Measurements from ENCODE around the gene ITGA1.
"Not testable (repeated sequence)": the region's sequence is repeated elsewhere in the genome, so short reads cannot be mapped to it uniquely, and the experiment has no call there.

Gene ITGA1

DNA sequence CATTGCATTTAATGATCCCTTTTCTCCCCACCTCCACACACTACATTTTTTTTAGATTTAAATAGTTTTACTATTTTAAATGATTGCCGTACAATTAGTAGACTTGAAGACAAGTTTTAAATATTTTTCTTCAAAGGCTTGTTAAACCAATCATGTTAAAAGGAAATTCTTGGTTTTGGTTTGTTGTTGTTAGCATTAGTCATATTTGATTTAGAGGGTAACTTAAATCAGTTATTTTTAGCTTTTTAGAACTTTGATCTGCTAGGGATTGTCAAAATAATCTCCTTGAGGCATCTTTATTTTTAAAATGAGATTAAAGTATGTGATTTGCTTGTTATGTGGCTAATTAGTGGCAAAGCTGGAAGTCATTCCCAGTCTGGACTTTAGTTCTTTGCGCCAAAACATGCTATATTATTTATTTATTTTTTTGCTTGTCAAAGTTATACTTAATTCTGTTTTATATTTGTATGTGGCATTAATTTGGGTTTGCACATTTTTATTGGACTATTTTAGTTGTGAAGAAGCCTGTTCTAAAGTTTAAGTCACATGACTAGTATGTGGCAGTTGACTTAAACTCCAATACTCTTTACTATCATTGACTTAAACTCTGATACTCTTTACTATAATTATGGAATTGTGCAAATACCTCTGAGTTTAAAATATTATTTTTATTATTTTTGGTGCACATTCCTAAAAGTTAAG lies 14.7 kb downstream of the ITGA1 start:
- no peak for DNase-seq

- DNase-seq, result no peak
Measured at GRCh38 chr5:52802974-52803336, 15.2 kb downstream of the ITGA1 start.

GRCh38 chr5:52804387-52804791 lies 16.7 kb downstream of the ITGA1 start:
- no peak for DNase-seq

- no peak for DNase-seq
Measured at GRCh38 chr5:52804981-52805380, 17.3 kb downstream of the ITGA1 start.

DNA sequence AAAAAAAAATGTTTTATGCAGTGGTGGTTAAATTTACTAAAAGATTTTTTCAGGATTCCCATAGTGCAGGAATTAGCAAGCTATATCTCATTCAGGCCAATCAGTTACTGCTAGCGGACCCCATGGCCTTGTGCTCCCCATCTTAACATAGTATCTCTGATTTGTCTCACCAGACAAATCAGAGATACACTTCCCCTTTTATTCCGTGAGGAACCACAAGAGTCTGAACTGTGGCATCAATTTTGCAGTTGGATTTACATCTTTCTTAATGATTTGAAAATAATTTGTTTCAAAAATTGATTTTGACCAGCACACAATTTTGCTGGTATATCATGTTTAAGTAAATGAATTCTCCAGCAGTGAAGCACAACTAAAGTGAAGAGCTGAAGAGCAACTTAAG lies 17.9 kb downstream of the ITGA1 start:
- no peak for DNase-seq

GRCh38 chr5:52807037-52807436 lies 19.3 kb downstream of the ITGA1 start:
- no peak for DNase-seq

- DNase-seq, result no peak
Measured at GRCh38 chr5:52807723-52808122, 20.0 kb downstream of the ITGA1 start.

DNA sequence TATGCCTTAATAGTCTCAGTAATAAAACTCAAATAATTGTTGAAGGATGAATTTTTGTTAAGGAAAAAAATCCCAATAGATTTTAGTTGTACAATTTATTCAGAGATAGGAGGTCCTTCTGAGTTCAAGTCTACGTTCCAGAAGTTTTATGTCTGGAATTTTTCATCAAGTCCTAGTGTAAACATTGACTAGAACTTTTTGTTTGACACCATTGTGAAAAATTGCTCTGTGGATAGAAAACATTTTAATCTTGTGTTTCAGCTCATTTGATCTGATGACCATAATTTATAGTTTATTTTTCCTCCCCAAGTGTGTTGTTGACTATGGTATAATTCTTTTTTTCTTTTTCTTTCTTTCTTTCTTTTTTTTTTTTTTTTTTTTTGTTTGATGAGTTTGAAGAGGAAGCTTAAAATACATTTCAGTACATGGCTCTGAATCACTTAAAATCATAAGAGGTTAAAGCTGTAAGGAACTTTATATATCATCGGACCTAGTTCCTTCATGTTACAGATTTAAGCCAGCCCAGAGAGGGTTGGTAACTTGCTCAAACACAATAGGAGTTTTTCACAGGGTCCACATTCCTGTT lies 20.7 kb downstream of the ITGA1 start:
- DNase-seq, result no peak

DNA sequence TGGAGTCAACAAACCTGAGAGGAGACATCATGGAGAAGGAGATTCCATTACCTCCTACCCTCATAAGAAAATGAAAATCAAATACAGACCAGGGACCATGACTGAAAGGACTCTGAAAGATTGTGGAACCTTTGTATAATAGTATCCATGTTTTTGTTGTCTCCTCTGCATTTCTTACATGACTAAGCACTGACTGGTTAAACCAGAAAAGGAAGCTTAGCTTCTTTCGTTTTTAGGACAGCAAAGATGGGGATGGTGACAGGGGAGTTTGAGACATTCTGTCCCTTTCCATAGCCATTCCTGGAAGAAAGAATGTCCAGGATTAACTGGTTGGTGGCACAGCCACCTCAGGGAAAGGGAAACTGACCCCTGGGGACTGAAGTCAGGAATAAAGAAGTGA lies 22.2 kb downstream of the ITGA1 start:
- DNase-seq, result no peak

DNA sequence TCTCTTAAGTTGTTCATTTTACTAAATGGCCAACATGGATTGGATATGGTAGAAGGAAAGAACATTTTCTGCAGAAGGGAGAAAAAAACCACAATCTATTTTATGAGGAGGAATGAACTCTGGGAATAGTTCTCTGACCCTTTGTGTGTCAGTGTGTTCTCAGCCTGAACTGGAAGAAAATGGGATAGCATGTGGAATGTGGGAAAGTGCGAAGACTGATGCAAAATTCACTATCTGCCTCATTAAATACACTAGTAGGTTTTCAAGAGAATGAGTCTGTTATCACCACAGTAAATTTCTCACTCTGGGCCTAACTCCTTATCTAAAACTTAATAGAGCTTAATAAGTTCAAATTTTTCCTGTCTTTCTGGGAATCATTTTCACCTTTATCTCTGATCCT lies 22.7 kb downstream of the ITGA1 start:
- no peak for DNase-seq

DNA sequence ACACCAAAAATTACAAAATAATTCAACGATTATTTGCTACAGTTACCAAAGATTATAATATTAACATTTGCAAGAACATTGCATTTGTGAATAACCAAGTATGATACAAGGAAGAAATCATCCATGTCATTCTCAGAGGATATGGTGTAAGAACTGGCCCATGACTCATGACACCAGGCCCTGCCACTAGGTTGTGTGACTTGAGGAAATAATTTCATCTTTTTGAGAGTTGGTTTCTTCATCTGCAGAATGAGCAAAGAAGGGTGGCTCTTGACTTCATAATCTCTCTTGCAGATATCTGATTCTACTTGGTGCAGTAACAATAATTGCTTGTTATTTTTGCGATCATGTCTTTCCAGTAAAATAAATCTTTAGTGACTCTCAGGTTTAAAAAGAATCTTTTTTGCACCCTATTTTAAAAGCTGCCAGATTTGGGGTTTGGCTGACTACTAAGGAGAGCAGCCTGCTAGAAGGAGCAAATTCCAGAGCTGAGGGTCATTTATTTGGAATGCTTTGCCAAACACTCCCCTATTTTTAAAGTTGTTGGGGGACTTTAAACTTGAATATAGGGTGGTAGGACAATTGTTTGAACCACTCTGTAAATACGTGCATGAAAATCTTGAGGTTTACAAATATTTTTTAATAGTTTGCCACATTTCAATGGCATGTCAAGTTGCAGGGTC lies 23.5 kb downstream of the ITGA1 start:
- DNase-seq, result no peak

GRCh38 chr5:52814352-52815148 lies 26.8 kb downstream of the ITGA1 start:
- no peak for DNase-seq

DNA sequence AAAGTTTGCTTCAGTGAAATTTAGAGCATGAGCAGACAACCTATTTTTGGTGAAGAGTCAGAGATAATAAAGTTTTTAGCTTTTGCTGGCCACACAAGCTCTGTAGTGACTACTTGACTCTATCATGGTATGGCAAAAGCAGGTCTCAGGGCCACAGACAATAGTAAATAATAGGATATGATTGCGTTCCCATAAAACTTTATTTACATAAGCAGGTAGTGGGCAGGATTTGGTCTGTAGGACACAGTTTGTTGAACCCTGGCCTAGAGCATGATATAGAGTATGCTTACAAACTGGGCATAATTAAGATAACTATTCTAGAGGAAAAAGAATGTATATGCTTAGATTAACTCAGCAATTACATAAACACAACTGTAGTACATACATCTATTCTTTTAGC lies 30.1 kb downstream of the ITGA1 start:
- no peak for DNase-seq

- no peak for DNase-seq
Measured at GRCh38 chr5:52818360-52818759, 30.6 kb downstream of the ITGA1 start.

GRCh38 chr5:52818807-52819206 lies 31.1 kb downstream of the ITGA1 start:
- not testable (repeated sequence) for DNase-seq

GRCh38 chr5:52821901-52822300 lies 34.2 kb downstream of the ITGA1 start:
- DNase-seq, result no peak

- DNase-seq, result no peak
Measured at GRCh38 chr5:52822437-52822836, 34.7 kb downstream of the ITGA1 start.

- no peak for DNase-seq
Measured at GRCh38 chr5:52824827-52825226, 37.1 kb downstream of the ITGA1 start.

DNA sequence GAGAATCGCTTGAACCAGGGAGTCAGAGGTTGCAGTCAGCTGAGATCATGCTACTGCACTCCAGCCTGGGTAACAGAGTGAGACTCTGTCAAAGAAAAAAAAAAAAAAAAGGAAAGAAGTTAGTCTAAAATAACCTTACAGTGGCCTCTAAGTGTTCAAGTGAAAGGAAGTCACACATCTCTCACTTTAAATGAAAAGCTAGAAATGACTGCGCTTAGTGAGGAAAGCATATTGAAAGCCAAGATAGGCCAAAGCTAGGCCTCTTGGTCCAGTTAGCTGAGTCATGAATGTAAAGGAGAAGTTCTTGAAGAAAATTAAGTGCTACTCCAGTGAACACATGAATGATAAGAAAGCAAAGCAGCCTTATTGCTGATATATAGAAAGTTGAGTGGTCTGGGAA lies 38.1 kb downstream of the ITGA1 start:
- no peak for DNase-seq

DNA sequence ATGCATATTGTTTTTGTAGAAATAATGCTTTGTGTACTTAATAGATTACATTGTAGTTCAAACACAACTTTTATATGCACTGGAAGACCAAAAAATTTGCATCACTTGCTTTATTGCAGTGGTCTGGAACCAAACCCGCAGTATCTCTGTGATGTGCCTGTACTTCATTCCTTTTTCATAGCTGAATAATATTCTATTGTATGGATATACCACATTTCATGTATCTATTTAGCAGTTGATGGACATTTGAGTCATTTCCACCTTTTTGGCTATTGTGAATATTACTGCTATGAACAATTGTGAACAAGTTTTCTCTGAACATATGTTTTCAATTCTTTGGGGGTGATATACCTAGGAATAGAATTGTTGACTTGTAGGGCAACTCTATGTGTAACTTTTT lies 40.1 kb downstream of the ITGA1 start:
- no peak for DNase-seq

- DNase-seq, result no peak
Measured at GRCh38 chr5:52829664-52830063, 41.9 kb downstream of the ITGA1 start.

GRCh38 chr5:52830650-52831049 lies 42.9 kb downstream of the ITGA1 start:
- no peak for DNase-seq

DNA sequence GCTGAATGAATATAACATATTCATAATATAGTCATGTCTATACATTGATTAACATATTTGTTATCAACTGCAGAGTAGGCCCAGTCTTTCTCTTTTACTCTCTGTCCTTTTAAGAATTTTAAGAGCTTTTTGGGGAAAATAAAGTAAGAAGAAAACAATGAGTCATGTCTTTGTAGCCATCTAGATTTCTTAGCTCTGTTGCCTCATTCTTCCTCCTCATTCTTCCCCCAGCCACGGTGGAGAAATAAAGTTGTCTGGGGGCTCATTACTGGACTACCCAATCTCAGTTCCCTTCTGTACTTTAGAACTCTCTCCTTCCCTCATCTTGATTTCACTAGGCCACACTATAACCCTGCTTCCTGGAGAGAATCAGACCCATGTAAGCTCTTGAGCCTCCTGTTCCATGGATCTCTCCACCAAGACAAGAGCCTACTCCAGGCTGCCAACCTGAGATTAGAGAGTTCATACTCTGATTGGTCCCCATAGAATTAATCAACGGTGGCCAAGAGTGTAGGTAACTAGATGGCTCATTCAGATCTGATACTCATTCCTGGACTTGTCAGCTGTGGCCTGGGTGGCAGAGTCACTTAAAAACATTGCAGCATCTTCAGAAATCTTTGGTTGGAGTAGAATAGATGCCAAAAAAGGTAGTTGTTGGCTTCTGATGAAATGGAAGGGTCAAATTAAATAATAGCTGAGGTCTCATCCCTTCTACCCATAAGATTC lies 44.2 kb downstream of the ITGA1 start:
- DNase-seq, result no peak
